HS-5 (cell line): ENCODE results near the gene GNAI2.
A peak's percentile ranks its signal among the peaks of the same experiment; 100 is the strongest.

Source experiments
- DNase-seq: peaks from one replicate; pipeline ENCODE4 v3.0.0-alpha.2; 2012; ENCODE audit warnings: low read depth

The GNAI2 gene

DNA sequence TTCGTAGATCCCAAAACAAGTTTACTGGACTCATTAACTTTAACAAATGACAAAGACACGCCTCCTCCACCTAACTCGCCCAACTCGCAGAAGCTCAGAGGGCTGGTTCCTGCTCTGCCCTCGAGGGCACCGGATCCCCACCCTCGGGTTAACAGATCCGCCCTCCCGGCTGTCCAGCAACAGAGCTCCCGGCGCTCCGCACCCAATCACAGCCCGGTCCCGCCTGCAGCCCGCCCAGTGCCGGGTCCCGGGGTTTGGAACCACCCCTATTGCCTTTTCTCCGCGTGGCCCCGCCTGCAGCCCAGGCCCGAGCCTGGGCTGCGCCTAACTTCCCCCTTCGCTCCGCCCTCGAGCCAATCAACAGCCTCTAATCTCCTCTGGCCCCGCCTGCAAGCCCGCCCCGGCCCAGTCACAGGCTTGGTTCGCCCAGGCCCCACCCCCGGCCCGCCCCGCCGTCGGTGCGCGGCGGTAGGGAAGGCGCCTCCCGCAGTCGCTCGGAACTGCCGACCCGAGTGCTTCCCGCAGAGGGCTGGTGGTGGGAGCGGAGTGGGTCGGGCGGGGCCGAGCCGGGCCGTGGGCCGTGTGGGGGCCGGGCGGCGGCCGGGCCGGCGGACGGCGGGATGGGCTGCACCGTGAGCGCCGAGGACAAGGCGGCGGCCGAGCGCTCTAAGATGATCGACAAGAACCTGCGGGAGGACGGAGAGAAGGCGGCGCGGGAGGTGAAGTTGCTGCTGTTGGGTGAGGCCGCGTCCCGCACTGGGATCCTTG is at the start of gene GNAI2:
Gene GNAI2 (plus strand): TSS at position 489 of the 768 bp plus-strand sequence. CDS start 132 bp downstream, at position 621.
- peak; percentile 89 for DNase-seq

DNA sequence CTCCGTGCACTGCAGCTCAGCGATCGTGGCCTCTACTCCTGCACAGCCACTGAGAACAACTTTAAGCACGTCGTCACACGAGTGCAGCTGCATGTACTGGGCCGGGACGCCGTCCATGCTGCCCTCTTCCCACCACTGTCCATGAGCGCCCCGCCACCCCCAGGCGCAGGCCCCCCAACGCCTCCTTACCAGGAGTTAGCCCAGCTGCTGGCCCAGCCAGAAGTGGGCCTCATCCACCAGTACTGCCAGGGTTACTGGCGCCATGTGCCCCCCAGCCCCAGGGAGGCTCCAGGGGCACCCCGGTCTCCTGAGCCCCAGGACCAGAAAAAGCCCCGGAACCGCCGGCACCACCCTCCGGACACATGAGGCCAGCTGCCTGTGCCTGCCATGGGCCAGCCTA is 48.3 kb upstream of the GNAI2 start:
- no peak for DNase-seq

DNA sequence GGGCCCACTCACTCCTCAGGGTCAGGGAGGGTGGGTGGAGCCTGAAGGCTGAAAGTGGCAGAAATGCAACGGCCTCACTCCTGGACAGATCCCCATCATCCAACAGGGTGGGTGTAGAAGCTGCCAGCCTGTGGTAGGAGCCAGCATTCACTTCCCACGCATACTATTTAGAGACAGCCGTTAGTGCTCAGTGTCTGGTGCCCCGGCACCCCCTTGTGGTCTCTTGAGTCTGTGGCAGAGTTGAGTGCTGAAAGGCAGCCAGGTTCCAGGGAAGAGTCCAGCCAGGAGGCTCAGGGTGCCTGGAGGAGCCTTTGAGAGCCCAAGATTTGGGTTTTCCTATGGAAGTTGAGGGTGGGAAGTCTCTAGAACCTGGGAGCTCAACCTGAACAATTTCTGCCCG is 46.7 kb upstream of the GNAI2 start:
- peak; percentile 40 for DNase-seq

DNA sequence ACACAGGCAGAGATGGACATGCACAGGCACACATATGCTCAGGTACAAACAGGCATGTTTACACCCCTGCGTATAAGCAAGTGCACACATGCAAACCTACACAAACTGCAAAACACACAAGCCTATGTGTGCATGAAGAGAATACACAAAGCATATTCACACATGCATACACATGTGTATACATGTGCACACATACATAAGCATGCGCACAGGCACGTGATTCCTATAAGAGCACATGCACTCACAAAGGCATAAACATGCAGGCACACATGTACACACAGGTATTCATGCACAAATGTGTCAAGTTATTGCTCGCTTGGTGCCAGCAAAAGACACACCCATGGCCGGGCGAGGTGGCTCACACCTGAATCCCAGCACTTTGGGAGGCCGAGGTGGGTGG is 46.0 kb upstream of the GNAI2 start:
- no peak for DNase-seq

DNA sequence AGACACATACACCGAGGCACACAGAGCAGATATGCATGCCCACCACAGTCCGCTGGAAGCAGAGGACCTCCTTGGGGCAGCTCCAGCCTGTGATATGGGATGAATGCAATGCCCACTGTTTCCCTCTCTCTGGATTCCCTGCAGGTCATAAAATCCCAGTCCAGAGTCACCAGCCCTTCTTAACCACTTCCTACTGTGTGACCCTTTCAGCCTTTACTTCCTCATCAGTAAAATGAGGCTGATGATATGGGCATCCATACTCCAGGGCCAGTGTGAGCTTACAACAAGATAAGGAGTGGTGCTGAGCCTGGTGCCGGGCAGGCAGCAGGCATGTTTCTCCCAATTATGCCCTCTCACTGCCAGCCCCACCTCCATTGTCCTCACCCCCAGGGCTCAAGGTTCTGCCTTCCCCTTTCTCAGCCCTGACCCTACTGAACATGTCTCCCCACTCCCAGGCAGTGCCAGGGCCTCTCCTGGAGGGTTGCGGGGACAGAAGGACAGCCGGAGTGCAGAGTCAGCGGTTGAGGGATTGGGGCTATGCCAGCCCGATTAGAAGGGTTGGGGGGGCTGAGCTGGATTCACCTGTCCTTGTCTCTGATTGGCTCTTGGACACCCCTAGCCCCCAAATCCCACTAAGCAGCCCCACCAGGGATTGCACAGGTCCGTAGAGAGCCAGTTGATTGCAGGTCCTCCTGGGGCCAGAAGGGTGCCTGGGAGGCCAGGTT is 44.9 kb upstream of the GNAI2 start, which contains the start of gene GNAT1:
Gene GNAT1 (plus strand): TSS at position 675 of the 725 bp plus-strand sequence. CDS start 116 bp downstream, outside the sequence.
- DNase-seq = no peak

DNA sequence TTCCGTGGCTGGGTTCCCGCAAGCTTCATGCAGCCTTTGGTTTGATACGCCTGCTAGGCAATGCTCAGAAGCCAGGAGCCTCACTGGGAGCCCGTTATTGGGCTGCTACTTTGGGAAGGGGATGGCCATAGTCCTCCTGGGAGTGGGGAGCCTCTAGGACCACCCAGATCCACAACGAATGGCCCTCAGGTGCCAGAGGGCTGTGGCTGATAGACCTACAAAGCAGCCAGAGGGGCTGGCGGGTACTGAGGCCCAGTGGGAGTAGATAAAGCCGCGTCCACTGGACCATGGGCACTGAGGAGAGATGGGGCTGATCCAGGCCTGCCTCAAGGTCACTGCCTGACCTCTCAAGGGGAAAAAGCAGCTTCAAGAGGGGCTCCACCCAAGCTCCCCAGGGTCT is 43.9 kb upstream of the GNAI2 start:
- no peak for DNase-seq

DNA sequence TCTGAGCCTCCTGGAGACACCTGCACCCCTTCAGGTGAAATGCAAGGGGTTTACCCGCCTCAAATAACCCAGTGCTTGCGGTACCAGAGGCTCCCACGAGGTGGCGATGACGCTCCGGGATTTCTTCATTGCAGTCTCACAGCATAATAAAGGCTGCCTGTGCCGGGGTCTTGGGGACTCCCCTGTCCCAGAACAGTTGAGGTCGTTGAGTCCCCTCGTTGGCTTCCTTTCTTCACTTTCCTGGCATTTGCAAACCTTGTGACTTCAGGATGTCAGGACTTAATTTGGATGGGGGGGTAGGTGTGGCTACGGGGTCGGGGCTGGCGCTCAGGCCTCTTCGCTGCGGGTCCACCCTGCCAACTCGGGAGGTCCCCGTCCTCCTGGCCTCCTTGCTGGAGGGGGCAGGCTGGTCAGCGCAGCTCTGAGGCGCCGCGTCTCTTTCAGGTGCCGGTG is 43.3 kb upstream of the GNAI2 start:
- peak; percentile 24 for DNase-seq

DNA sequence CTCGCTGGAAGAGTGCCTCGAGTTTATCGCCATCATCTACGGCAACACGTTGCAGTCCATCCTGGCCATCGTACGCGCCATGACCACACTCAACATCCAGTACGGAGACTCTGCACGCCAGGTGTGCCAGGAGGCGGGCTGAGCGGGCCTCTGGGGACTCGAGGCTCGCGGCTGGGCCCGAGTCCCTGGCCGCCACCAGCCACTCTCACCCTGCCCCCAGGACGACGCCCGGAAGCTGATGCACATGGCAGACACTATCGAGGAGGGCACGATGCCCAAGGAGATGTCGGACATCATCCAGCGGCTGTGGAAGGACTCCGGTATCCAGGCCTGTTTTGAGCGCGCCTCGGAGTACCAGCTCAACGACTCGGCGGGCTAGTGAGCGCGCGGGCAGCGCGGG is 42.7 kb upstream of the GNAI2 start:
- no peak for DNase-seq

DNA sequence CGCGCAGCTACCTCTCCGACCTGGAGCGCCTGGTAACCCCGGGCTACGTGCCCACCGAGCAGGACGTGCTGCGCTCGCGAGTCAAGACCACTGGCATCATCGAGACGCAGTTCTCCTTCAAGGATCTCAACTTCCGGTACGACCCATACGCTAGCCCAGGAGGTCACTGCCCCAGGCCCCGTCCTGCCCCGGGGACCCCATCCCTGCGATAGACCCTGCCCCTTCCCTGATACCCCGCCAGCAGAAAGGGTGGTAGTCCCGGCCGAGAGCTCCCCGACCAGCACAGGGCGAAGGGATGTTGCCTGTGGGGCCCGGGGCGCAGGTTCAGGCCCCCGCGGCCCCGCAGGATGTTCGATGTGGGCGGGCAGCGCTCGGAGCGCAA is 42.3 kb upstream of the GNAI2 start:
- no peak for DNase-seq

DNA sequence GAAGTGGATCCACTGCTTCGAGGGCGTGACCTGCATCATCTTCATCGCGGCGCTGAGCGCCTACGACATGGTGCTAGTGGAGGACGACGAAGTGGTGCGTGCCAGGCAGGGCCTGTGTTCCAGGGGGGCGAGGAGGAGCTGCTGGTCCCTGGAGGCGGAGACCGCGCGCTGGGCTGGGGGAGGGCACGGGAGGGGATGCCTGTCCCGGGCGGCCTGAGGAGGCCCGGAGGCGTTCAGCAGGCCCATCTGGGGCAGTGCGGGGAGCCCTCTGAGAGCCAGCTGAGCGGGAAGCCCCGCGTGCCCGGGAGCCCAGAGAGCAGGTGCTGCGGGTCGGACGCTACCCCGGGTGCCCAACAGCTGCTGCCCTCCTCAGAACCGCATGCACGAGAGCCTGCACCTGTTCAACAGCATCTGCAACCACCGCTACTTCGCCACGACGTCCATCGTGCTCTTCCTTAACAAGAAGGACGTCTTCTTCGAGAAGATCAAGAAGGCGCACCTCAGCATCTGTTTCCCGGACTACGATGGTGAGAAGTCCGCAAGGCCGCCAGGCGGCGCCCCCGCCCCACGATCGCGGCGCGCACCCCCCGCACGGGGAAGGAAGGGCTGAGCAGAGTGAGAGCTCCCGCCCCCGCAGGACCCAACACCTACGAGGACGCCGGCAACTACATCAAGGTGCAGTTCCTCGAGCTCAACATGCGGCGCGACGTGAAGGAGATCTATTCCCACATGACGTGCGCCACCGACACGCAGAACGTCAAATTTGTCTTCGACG is 41.7 kb upstream of the GNAI2 start:
- DNase-seq = peak; percentile 15

DNA sequence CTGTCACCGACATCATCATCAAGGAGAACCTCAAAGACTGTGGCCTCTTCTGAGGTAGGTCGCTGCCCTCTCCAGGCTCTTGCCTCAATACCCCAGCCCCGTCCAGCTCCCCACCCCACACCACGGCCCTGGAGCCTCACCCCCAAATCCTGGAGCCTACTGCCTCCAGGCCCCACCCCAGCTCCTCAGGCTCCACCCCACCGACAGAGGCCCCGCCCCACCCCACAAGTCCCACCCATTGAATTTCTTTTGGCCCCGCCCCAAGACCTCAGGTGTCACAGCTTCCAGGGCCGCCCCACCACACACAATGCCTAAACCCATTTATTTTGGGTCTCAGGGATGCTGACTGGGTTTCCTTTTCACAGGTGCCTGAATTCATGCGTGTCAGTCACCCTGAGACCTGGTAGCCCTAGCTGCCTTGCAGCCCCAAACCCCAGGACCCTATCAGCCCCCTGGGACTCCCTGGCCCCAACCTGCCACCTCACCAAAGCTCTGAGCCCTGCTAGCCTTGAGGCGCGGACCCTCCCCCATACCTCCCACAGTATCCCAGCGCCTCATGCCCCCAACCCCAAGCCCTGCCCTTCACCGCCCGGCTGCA is 41.0 kb upstream of the GNAI2 start:
- no peak for DNase-seq

DNA sequence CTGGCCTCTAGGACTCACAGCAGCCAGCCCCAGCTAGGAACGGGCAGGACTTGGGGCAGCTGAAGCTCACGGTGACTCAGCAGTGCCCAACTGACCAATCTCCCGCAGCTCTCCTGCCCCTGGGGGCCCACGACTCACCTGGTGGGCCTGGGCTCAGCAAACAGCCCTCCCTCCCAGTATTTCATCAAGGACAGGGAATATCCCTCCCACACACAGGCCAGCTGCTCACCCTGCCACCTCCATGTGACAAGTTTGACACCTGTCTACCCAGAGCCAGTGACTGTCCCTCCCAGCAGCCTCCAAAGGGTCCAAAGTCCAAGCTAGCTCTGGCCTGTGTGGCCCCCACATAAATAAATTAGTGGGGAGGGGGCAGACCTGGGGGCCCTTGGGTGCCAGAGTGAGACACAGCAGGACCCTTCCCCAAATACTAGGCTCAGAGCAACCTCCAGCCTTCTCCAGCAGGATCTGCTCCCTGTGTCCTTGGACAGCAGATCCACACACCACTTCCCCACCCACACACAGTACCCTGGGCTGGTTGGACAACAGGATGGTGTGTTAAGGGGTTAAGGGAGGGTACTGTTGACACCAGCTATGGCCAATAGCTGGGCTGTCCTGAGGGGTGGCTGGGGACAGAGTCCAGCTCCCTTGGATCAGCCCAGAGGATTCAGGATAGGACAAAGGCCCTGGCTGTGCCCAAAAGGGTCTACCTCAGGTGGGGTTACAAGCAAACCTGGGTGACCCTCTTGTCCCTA is 40.3 kb upstream of the GNAI2 start:
- DNase-seq = no peak

DNA sequence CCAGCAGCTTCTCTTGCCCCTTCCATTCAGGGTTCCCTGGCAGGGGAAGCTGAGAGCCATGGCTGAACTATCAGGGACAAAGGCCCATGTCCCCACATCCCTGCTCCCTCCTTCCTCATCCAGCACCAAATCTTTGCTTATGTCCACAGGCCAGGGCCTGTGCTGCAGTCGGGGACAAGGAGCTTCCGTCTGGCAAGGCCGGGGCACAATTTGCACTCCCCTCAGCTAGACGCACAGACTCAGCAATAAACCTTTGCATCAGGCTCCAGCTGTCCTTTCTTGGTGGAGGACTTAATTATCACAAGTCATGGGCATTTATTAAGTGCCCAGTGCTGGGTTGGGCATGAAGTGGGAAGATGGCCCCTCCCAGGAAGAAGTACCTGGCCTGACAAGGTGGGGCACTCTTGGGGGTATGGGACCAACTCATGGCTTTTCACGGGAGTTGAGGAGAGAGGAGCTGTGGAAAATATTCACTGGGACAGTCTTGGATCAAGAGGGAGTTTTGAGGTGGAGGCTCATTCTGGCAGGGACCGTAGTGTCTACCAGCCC is 39.7 kb upstream of the GNAI2 start:
- no peak for DNase-seq

DNA sequence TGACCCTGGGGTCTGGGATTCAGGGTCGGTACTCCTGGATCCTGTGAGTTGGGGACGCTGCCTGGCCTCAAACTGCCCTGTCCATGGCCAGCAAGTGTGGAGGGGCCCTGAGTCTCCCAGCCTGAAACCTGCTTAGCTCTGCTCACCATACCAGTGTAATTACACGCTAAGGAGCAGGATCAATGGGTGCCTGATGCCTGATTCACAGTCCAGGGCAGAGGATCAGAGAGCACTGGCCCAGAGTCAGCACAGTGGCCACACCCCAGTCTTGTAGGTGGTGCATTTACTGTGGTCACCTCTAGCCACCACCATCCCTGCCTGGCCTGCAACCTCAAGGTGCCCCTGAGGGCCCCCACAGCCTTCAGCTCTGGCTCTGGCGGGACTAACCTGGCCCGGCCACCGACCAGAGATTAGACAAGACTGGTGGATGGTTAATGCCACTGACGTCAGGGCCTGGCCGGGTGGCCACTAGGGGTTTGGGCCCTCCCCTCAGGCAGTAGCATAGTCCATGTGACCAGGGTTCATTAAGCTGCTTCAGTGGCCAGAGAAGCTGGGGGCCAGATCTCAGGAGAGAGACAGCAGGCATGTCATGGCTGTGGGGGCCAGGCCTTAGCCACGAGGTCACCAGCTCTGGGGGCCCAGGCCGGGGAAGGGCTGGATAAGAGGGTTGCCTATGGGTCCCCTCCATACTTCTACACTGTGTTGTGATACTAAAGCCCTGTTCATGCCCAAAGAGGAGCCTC is 34.3 kb upstream of the GNAI2 start:
- no peak for DNase-seq

DNA sequence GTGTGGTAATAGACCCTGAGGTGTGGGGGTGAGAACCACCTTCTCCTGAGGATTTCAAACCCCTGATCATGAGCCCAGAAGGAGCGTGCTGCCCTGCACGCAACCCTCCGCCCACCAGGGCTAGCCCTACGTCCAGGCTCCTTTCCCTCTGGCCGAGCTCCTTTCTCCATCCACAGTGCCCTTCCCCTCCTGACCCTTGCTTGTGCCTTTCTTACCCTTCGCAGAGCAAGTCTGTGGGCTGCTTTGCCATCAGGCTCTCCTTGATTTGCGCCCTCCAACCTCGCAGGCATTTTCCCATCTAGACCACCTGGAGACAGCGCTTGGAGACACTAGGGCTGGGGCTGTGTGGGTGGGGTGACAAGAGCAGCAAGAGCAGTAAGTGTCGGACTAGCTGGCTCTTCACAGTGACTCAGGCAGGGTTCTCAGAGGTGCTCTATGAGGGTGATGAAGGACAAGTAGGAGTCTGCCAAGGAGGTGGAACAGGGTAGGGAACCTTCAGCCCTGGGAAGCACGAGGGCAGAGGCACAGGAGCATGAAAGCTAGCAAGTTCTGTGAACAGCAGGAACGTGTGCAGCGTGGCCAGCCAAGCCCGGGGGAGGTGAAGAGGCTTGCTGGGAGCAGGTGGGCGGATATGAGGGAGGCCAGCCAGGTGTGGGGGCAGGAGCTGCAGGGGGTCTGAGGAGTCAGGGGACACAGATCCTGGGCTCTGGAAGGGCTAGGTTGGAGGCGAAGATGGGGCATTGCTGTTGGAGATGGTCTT is 33.5 kb upstream of the GNAI2 start:
- DNase-seq = no peak

DNA sequence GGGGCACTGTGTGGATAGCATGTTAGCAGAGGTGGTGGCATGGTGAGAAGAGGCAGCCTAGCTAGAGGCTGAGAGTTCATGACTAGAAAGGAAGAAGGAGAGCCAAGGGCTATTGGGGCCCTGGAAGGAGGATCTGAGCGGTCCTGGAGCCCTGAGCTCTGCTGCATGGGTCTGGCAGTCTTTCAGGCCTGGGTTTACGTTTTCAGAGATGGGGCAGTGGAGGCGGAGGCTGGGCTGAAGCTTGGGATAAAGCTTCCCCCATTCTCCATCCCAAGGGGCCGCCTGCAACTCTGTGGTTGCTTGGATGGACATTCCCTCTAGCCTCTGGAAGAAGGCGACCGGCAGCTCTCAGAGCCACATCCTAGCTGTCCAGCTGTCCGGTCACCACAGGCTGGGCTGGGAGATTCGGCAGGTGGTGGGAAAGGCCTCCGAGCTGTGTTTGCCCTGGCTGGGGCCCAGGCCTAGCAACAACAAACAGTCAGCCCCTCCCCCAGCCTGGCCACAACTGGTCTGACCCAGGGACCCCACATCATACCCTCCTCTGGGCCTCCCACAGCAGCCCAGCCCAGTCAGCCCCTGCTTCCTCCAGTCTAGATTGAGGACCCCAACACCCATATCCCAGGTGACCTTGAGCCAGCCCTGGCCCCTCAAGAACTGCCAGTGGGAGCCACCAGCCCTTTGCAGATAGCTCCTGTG is 32.7 kb upstream of the GNAI2 start:
- DNase-seq = no peak

DNA sequence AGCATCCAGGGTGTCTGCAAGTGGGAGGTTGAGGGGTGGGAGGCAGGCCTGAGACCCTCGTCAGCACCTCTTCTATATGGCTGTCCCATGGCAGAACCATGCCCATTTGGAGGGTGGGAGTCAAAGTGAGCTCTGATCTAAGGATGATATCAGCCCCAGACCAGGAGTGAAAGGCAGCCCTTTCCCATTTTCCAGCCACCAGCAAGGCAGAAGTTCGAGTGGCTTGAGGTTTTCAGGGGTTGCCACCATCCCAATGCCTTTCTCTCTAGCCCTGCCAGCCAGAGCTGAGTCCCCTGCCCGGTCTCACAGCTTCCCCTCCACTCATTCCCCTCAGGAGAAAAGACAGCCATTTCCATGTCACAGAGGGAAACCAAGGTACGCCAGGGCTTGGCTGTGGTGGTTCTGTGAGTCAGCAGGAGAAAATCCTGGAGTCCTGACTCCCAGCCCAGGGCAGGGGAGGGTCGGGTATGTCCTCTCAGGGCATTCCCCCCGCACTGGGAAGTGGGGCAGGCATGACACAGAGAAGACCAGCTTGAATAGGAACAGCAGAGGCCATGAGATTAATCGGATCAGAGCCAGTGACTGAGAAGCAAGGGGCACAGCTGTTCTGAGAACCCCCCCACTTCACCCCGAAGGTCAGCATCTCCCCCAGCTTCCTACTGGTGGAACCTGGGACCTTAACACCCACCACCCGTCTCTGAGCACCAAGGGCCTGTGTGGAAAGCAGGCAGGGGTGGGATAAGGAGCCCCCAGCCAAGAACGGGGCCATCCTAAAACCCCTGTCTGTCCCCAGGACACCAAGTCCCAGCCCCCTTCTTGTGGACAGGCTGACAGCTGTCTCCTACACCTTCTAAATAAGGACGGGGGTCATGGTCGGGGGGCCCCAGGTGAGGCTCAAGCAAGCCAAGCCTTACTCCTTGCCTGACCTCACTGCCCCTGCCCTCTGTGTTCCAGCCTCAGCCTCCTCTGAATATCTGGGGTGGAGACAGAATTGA is 31.9 kb upstream of the GNAI2 start:
- no peak for DNase-seq
